ENCODE data around the gene KLK4. TPM values are rescaled to one million over a fixed set of nuclear protein-coding genes. Genes with fewer than 3 reads are reported as not detected.

KLK4 gene
- total and polyA plus RNA-seq, 9 of the 15 experiments (the other 6 are each of a cell fraction or from before 2014, with no cell fraction given), result not detected

GRCh38 chr19:50899569-50899968, 11.6 kb downstream of the KLK4 start (continued):
- TF ChIP-seq CHCHD3 (CRISPR knock-in tag; IDR thresholded peaks at IDR 0.05) (no peak), CBX5 (IDR thresholded peaks at IDR 0.05; ENCODE audit: borderline replicate concordance, low read depth) (no peak), ZNF589 (CRISPR knock-in tag; IDR thresholded peaks at IDR 0.05; ENCODE audit: low read depth) (no peak), ZNF3 (CRISPR knock-in tag; IDR thresholded peaks at IDR 0.05) (no peak), U2AF1 (optimal IDR thresholded peaks at IDR 0.05; ENCODE audit: low read depth, low read length) (no peak), CXXC5 (CRISPR knock-in tag; IDR thresholded peaks at IDR 0.05) (no peak), BACH1 (tag; IDR thresholded peaks at IDR 0.05) (0 out of 2 replicates have a peak, but pooled peaks have one; percentile 47), POLR3G (IDR thresholded peaks at IDR 0.05; ENCODE audit: extremely low read depth, insufficient read length, insufficient replicate concordance) (no peak), POLR2A (conservative IDR thresholded peaks at IDR 0.05) (no peak), ZNF707 (CRISPR knock-in tag; conservative IDR thresholded peaks at IDR 0.05) (no peak), NR2C1 (IDR thresholded peaks at IDR 0.05) (peak; percentile 97), NR2C1 (tag; IDR thresholded peaks at IDR 0.05) (peak; percentile 99), DACH1 (IDR thresholded peaks at IDR 0.05; ENCODE audit: partially characterized antibody) (no peak), YY1 (IDR thresholded peaks at IDR 0.05; ENCODE audit: borderline replicate concordance in 1 of 3, control insufficient read depth in 1 of 3, extremely low read depth in 1 of 3, insufficient read depth in 3 of 3, insufficient read length in 1 of 3, insufficient replicate concordance in 2 of 3, low read depth in 1 of 3, low read length in 2 of 3) (no peak), ESRRA (IDR thresholded peaks at IDR 0.05; ENCODE audit: borderline replicate concordance, low read depth) (0 out of 2 replicates have a peak, but pooled peaks have one; percentile 28), ZNF23 (CRISPR knock-in tag; IDR thresholded peaks at IDR 0.05) (no peak), ZNF609 (CRISPR knock-in tag; IDR thresholded peaks at IDR 0.05; ENCODE audit: borderline replicate concordance) (no peak), AFF4 (CRISPR knock-in tag; IDR thresholded peaks at IDR 0.05) (no peak), CHD2 (IDR thresholded peaks at IDR 0.05; ENCODE audit: low read depth, low read length) (no peak)

Measured in K562 (cell line).